Measurements from ENCODE around the gene FSD2. TPM values are rescaled to one million over a fixed set of nuclear protein-coding genes. Genes with fewer than 3 reads are reported as not detected.

FSD2 gene
- total RNA-seq, 1 experiment from 2014 or later = not detected

DNA sequence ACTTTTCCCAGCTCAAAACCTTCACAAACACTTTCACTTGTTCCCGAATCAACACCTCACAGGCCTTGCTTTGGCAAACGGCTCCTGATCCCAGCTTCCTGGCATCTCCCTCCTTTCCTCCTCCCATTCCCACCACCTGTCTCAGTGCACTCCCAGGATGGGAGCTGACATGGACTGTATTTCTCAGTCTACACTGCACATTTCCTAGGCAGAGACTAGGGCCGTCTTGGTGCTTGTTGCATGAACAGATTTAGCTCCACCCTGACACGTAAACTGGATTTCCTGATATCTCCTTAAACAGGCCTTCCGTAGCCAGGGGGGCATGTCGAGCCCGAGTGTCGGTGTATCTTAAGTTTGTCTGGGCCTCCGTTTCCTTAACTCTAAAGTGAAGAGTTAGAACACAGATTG, 2.8 kb upstream of the FSD2 start:
- peak overlapping the region; percentile 89; the same call in 1 of the 2 replicates for H3K9ac ChIP-seq (ENCODE audit: low read length)
- H3K27ac ChIP-seq (ENCODE audit: low read length) = peak overlapping the region; percentile 40
- peaks cover 33% of the 10 kb centered on the region for H3K79me2 ChIP-seq (ENCODE audit: low read length)
- peak overlapping the region; percentile 90 for H3K4me3 ChIP-seq (ENCODE audit: low read length)
- CTCF ChIA-PET = no interaction called here
- H2AFZ ChIP-seq (ENCODE audit: low read length) = peak overlapping the region; percentile 86
- no peaks in the 10 kb centered on the region for H3K9me3 ChIP-seq (ENCODE audit: low read length)
- peak overlapping the region; percentile 82 for H3K4me2 ChIP-seq (ENCODE audit: low read length)
- H4K20me1 ChIP-seq (ENCODE audit: low read length) = 0 out of 2 replicates have a peak, but pooled peaks cover 5% of the 10 kb centered on the region
- no peaks in the 10 kb centered on the region for H3K27me3 ChIP-seq (ENCODE audit: low read length)
- H3K4me1 ChIP-seq (ENCODE audit: insufficient read depth, low read length) = peaks cover 16% of the 10 kb centered on the region
- H3K36me3 ChIP-seq (ENCODE audit: low read depth, low read length) = no peaks in the 10 kb centered on the region
- BruUV-seq (replicated peaks) = no TSS peak
- intact Hi-C loops (cut with micrococcal nuclease) = loop anchor here (5.0 kb wide), 1 partner anchor 56 kb away; no protein-coding TSS in a partner anchor
- no peaks in the 10 kb centered on the region for H3F3A ChIP-seq (ENCODE audit: low read length, unreplicated experiment)
- POLR2A ChIA-PET (ENCODE audit: unreplicated experiment) = interaction anchor here (0.6 kb wide), 2 partner anchors 25 to 137 kb away, joined by 3 to 10 read pairs; no protein-coding TSS in a partner anchor
- TF ChIP-seq, protein P1, sequence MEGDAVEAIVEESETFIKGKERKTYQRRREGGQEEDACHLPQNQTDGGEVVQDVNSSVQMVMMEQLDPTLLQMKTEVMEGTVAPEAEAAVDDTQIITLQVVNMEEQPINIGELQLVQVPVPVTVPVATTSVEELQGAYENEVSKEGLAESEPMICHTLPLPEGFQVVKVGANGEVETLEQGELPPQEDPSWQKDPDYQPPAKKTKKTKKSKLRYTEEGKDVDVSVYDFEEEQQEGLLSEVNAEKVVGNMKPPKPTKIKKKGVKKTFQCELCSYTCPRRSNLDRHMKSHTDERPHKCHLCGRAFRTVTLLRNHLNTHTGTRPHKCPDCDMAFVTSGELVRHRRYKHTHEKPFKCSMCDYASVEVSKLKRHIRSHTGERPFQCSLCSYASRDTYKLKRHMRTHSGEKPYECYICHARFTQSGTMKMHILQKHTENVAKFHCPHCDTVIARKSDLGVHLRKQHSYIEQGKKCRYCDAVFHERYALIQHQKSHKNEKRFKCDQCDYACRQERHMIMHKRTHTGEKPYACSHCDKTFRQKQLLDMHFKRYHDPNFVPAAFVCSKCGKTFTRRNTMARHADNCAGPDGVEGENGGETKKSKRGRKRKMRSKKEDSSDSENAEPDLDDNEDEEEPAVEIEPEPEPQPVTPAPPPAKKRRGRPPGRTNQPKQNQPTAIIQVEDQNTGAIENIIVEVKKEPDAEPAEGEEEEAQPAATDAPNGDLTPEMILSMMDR (conservative IDR thresholded peaks at IDR 0.05; ENCODE audit: low read depth, low read length) = no peak
- no peak for TF ChIP-seq EZH2phosphoT487 (IDR thresholded peaks at IDR 0.05; ENCODE audit: borderline replicate concordance, low read length)
- no peak for TF ChIP-seq EZH2 (IDR thresholded peaks at IDR 0.05; ENCODE audit: low read length, unreplicated experiment)
- ATAC-seq = 0 out of 2 replicates have a peak, but pooled peaks have one; percentile 2
- no peaks in the 10 kb centered on the region for H3K9me2 ChIP-seq (replicated peaks; ENCODE audit: low read length)
- no peak for DNase-seq

DNA sequence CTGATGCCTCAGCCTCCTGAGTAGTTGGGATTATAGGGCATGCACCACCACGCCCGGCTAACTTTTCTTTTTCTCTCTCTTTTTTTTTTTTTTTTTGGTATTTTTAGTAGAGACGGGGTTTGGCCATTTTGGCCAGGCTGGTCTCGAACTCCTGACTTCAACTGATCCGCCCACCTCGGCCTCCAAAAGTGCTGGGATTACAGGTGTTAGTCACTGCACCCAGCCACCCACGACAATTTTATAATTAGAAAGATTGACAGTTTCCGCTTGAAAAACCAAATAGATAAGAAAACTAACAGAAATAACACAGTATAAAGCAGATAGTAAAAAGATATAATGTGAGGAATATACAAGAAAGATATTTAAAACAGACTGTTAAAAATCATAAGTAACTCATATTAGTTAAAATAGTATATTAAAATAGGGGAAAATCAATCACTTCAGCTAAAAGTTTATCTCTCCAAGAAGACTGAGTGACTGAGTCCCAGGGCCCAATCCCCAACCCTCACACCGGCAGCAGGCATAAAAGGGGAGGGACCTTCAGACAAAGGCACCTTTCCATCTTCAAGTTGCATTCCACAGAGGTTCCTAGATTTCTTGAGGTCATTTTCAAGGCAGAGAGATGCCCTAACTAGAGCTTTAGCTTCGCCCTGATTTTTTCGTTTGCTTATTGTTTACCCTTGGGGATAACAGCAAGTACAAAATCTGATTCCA, 2.2 kb upstream of the FSD2 start:
- POLR2A ChIA-PET (ENCODE audit: unreplicated experiment) = no interaction called here
- BruUV-seq (replicated peaks) = no TSS peak
- CTCF ChIA-PET = no interaction called here
- H3K79me2 ChIP-seq (ENCODE audit: low read length) = peaks cover 29% of the 10 kb centered on the region
- H3K9me2 ChIP-seq (replicated peaks; ENCODE audit: low read length) = no peaks in the 10 kb centered on the region
- H3K9me3 ChIP-seq (ENCODE audit: low read length) = no peaks in the 10 kb centered on the region
- H3F3A ChIP-seq (ENCODE audit: low read length, unreplicated experiment) = no peaks in the 10 kb centered on the region
- H3K36me3 ChIP-seq (ENCODE audit: low read depth, low read length) = no peaks in the 10 kb centered on the region
- no peak overlapping the region for H3K27ac ChIP-seq (ENCODE audit: low read length)
- H3K27me3 ChIP-seq (ENCODE audit: low read length) = no peaks in the 10 kb centered on the region
- peak overlapping the region; percentile 82 for H3K4me2 ChIP-seq (ENCODE audit: low read length)
- intact Hi-C loops (cut with micrococcal nuclease) = loop anchor here (5.0 kb wide), 1 partner anchor 56 kb away; no protein-coding TSS in a partner anchor
- H3K9ac ChIP-seq (ENCODE audit: low read length) = no peak overlapping the region
- H3K4me1 ChIP-seq (ENCODE audit: insufficient read depth, low read length) = peaks cover 16% of the 10 kb centered on the region
- ATAC-seq (no peak), DNase-seq (no peak)
- TF ChIP-seq EZH2 (IDR thresholded peaks at IDR 0.05; ENCODE audit: low read length, unreplicated experiment) = no peak
- TF ChIP-seq, protein P1 (conservative IDR thresholded peaks at IDR 0.05; ENCODE audit: low read depth, low read length) = no peak
- TF ChIP-seq EZH2phosphoT487 (IDR thresholded peaks at IDR 0.05; ENCODE audit: borderline replicate concordance, low read length) = no peak
- peak overlapping the region; percentile 86 for H2AFZ ChIP-seq (ENCODE audit: low read length)
- H4K20me1 ChIP-seq (ENCODE audit: low read length) = 0 out of 2 replicates have a peak, but pooled peaks cover 5% of the 10 kb centered on the region
- H3K4me3 ChIP-seq (ENCODE audit: low read length) = peak overlapping the region; percentile 90; the same call in 1 of the 2 replicates

DNA sequence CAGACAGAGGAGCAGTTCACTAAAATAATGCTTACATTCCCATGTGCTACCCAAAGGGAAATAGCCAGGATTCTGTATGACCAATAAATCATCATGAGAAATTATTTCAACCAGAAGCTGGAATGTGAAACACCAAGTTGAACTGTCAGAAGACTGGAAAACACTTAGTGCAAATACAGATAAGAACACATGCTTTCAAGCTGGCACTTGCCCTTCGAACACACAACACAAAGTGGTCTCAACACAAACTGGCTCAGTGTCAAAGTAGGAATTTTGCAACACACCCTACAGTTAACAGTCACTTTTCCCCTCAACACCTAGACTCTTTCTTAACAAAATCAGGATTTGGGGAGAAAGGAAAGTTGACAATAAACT, 1.3 kb downstream of the FSD2 start:
- no peak overlapping the region for H2AFZ ChIP-seq (ENCODE audit: low read length)
- no peak for TF ChIP-seq EZH2phosphoT487 (IDR thresholded peaks at IDR 0.05; ENCODE audit: borderline replicate concordance, low read length)
- TF ChIP-seq, protein P1 (conservative IDR thresholded peaks at IDR 0.05; ENCODE audit: low read depth, low read length) = no peak
- TF ChIP-seq EZH2 (IDR thresholded peaks at IDR 0.05; ENCODE audit: low read length, unreplicated experiment) = no peak
- H3K9ac ChIP-seq (ENCODE audit: low read length) = no peak overlapping the region
- no TSS peak for BruUV-seq (replicated peaks)
- peaks cover 10% of the 10 kb centered on the region for H3K4me1 ChIP-seq (ENCODE audit: insufficient read depth, low read length)
- no peaks in the 10 kb centered on the region for H3K79me2 ChIP-seq (ENCODE audit: low read length)
- no peaks in the 10 kb centered on the region for H3K36me3 ChIP-seq (ENCODE audit: low read depth, low read length)
- H3K9me3 ChIP-seq (ENCODE audit: low read length) = no peaks in the 10 kb centered on the region
- ChIA-PET POLR2A (ENCODE audit: unreplicated experiment) (interaction anchor here (0.6 to 0.7 kb wide), 2 partner anchors 54 to 214 kb away, joined by 3 to 5 read pairs; no protein-coding TSS in a partner anchor), CTCF (no interaction called here)
- DNase-seq = no peak
- H4K20me1 ChIP-seq (ENCODE audit: low read length) = no peaks in the 10 kb centered on the region
- no peak overlapping the region for H3K4me3 ChIP-seq (ENCODE audit: low read length)
- intact Hi-C loops (cut with micrococcal nuclease) = no loop called here
- no peak for ATAC-seq
- peaks cover 3% of the 10 kb centered on the region; the same call in 1 of the 2 replicates for H3K27me3 ChIP-seq (ENCODE audit: low read length)
- H3F3A ChIP-seq (ENCODE audit: low read length, unreplicated experiment) = no peaks in the 10 kb centered on the region
- H3K4me2 ChIP-seq (ENCODE audit: low read length) = no peak overlapping the region
- H3K27ac ChIP-seq (ENCODE audit: low read length) = no peak overlapping the region
- no peaks in the 10 kb centered on the region for H3K9me2 ChIP-seq (replicated peaks; ENCODE audit: low read length)

All from PC-3 (cell line).